Adipocyte (in vitro differentiated cells): Measurements from ENCODE around the gene OR2H1.
"Not testable (repeated sequence)": the region's sequence is repeated elsewhere in the genome, so short reads cannot be mapped to it uniquely, and the experiment has no call there.

Experiments used
- DNase-seq: peaks from one replicate; pipeline ENCODE4 v3.0.0-alpha.2; 2015; ENCODE audit warnings: low read depth
- H3K27me3 ChIP-seq: replicated peaks from 2 replicates; pipeline ENCODE4 v1.7.0; 2013; ENCODE audit warnings: mild to moderate bottlenecking, low read length, moderate library complexity; ENCODE audit not compliant: control insufficient read depth, insufficient read depth
- H3K36me3 ChIP-seq: 2 replicates; pipeline ENCODE4 v1.7.0; 2013; ENCODE audit warnings: low read length, mild to moderate bottlenecking, moderate library complexity; ENCODE audit not compliant: control insufficient read depth, insufficient read depth, severe bottlenecking
- H3K4me1 ChIP-seq: 2 replicates; pipeline ENCODE4 v1.7.0; 2013; ENCODE audit warnings: mild to moderate bottlenecking, low read length, moderate library complexity; ENCODE audit not compliant: control insufficient read depth, insufficient read depth
- H3K4me3 ChIP-seq: 2 replicates; pipeline ENCODE4 v1.7.0; 2013; ENCODE audit warnings: mild to moderate bottlenecking, low read length, moderate library complexity
- H3K9ac ChIP-seq: 2 replicates; pipeline ENCODE4 v1.7.0; 2013; ENCODE audit warnings: mild to moderate bottlenecking, low read length, moderate library complexity
- H3K9me3 ChIP-seq: 2 replicates; pipeline ENCODE4 v1.7.0; 2013; ENCODE audit warnings: mild to moderate bottlenecking, low read length, moderate library complexity; ENCODE audit not compliant: control insufficient read depth

OR2H1 gene

GRCh38 chr6:29456971-29457370, at the start of gene OR2H1, which contains the start of gene OR11A1:
OR2H1 (plus strand) TSS chr6:29457155; CDS start chr6:29461770, 4,615 bp downstream.
OR11A1 (minus strand) TSS chr6:29457071; CDS start chr6:29427641, 29,430 bp downstream.
- H3K27me3 ChIP-seq, result no peaks in the 10 kb centered on the region
- H3K4me3 ChIP-seq, result no peak within 1 kb of the TSS
- H3K4me1 ChIP-seq, result no peaks in the 10 kb centered on the region
- H3K9ac ChIP-seq, result no peak within 1 kb of the TSS
- H3K36me3 ChIP-seq, result no peaks in the 10 kb centered on the region
- H3K9me3 ChIP-seq, result no peaks in the 10 kb centered on the region
- DNase-seq, result no peak

- Histone ChIP-seq H3K4me1 (no peaks in the 10 kb centered on the region), H3K27me3 (no peaks in the 10 kb centered on the region), H3K4me3 (no peak within 1 kb of the TSS), H3K36me3 (no peaks in the 10 kb centered on the region), H3K9me3 (no peaks in the 10 kb centered on the region), H3K9ac (no peak within 1 kb of the TSS)
- DNase-seq, result peak; percentile 40
Measured at GRCh38 chr6:29414588-29414987, 42.4 kb upstream of the OR2H1 start, which contains the start of gene OR12D1. OR12D1 (plus strand) TSS chr6:29414928.

GRCh38 chr6:29419516-29419915, 37.4 kb upstream of the OR2H1 start:
- DNase-seq, result peak; percentile 63
- no peaks in the 10 kb centered on the region for H3K9me3 ChIP-seq
- no peaks in the 10 kb centered on the region for H3K27me3 ChIP-seq
- H3K4me3 ChIP-seq, result no peak overlapping the region
- no peaks in the 10 kb centered on the region for H3K36me3 ChIP-seq
- no peak overlapping the region for H3K9ac ChIP-seq
- H3K4me1 ChIP-seq, result no peaks in the 10 kb centered on the region

GRCh38 chr6:29424168-29424567, 32.8 kb upstream of the OR2H1 start:
- Histone ChIP-seq H3K4me3 (no peak overlapping the region), H3K36me3 (no peaks in the 10 kb centered on the region), H3K9me3 (no peaks in the 10 kb centered on the region), H3K27me3 (no peaks in the 10 kb centered on the region), H3K9ac (no peak overlapping the region), H3K4me1 (no peaks in the 10 kb centered on the region)
- no peak for DNase-seq

GRCh38 chr6:29424575-29424974, 32.4 kb upstream of the OR2H1 start:
- no peak for DNase-seq
- H3K27me3 ChIP-seq, result no peaks in the 10 kb centered on the region
- no peaks in the 10 kb centered on the region for H3K4me1 ChIP-seq
- H3K4me3 ChIP-seq, result no peak overlapping the region
- H3K9ac ChIP-seq, result no peak overlapping the region
- H3K9me3 ChIP-seq, result no peaks in the 10 kb centered on the region
- no peaks in the 10 kb centered on the region for H3K36me3 ChIP-seq

- DNase-seq, result no peak
- Histone ChIP-seq H3K36me3 (no peaks in the 10 kb centered on the region), H3K9me3 (no peaks in the 10 kb centered on the region), H3K4me1 (no peaks in the 10 kb centered on the region), H3K9ac (no peak overlapping the region), H3K27me3 (no peaks in the 10 kb centered on the region), H3K4me3 (no peak overlapping the region)
Measured at GRCh38 chr6:29425075-29425474, 31.9 kb upstream of the OR2H1 start.

GRCh38 chr6:29426654-29427053, 30.3 kb upstream of the OR2H1 start:
- H3K4me3 ChIP-seq, result no peak overlapping the region
- H3K4me1 ChIP-seq, result no peaks in the 10 kb centered on the region
- no peak for DNase-seq
- H3K27me3 ChIP-seq, result no peaks in the 10 kb centered on the region
- H3K9ac ChIP-seq, result no peak overlapping the region
- H3K9me3 ChIP-seq, result no peaks in the 10 kb centered on the region
- H3K36me3 ChIP-seq, result no peaks in the 10 kb centered on the region

GRCh38 chr6:29436730-29437129, 20.2 kb upstream of the OR2H1 start:
- not testable (repeated sequence) for H3K9ac ChIP-seq, H3K27me3 ChIP-seq, H3K4me3 ChIP-seq, DNase-seq, H3K9me3 ChIP-seq, H3K4me1 ChIP-seq, H3K36me3 ChIP-seq

- H3K4me1 ChIP-seq, result no peaks in the 10 kb centered on the region
- no peak for DNase-seq
- H3K4me3 ChIP-seq, result no peak within 1 kb of the TSS
- H3K9ac ChIP-seq, result no peak within 1 kb of the TSS
- no peaks in the 10 kb centered on the region for H3K36me3 ChIP-seq
- no peaks in the 10 kb centered on the region for H3K27me3 ChIP-seq
- peaks cover 2% of the 10 kb centered on the region for H3K9me3 ChIP-seq
Measured at GRCh38 chr6:29439006-29439405, 17.9 kb upstream of the OR2H1 start, which contains the start of gene OR10C1. OR10C1 (plus strand) TSS chr6:29439306; CDS start chr6:29440016, 710 bp downstream.

- Histone ChIP-seq H3K9me3 (no peaks in the 10 kb centered on the region), H3K4me1 (no peaks in the 10 kb centered on the region), H3K27me3 (no peaks in the 10 kb centered on the region), H3K9ac (no peak overlapping the region), H3K4me3 (no peak overlapping the region), H3K36me3 (no peaks in the 10 kb centered on the region)
- peak; percentile 47 for DNase-seq
Measured at GRCh38 chr6:29442719-29443118, 14.2 kb upstream of the OR2H1 start.

- DNase-seq, H3K4me1 ChIP-seq, H3K9ac ChIP-seq, H3K4me3 ChIP-seq, H3K9me3 ChIP-seq, H3K36me3 ChIP-seq, H3K27me3 ChIP-seq: not testable (repeated sequence)
Measured at GRCh38 chr6:29444031-29444430, 12.9 kb upstream of the OR2H1 start.

- Histone ChIP-seq H3K9ac (no peak overlapping the region), H3K27me3 (no peaks in the 10 kb centered on the region), H3K9me3 (no peaks in the 10 kb centered on the region), H3K36me3 (no peaks in the 10 kb centered on the region), H3K4me3 (no peak overlapping the region), H3K4me1 (no peaks in the 10 kb centered on the region)
- peak; percentile 56 for DNase-seq
Measured at GRCh38 chr6:29447670-29448069, 9.3 kb upstream of the OR2H1 start.
